GM12878 (cell line): ENCODE measurements around the gene PHLPP1. TPM values are rescaled to one million over a fixed set of nuclear protein-coding genes. Genes with fewer than 3 reads are reported as not detected.

Experiments
- ATAC-seq: fragments of 200-7000 bp; cut with Tn5 transposase; 3 replicates; pipeline ENCODE4 v1.9.1; 2020; ENCODE audit warnings: mild to moderate bottlenecking, moderate library complexity
- BruUV-seq: library from RNA; stranded (reverse); fragments of 400-500 nt; replicated peaks from 2 replicates; lab custom pipeline; 2021; lab: Mats Ljungman, UMichigan
- CTCF ChIA-PET: fragments of 300-600 bp; sonication (Branson Sonifier 250); formaldehyde crosslinking; extraction: SDS; loops from one replicate; lab custom pipeline; 2021; ENCODE audit warnings: inconsistent platforms; lab: Yijun Ruan, JAX
- POLR2A ChIA-PET: fragments of 350-600 bp; formaldehyde crosslinking; extraction: SDS; loops from one replicate; lab custom pipeline; 2021; ENCODE audit warnings: inconsistent platforms; lab: Charles Lee
- RAD21 ChIA-PET: fragments of 300-600 bp; sonication (Branson Sonifier 250); formaldehyde crosslinking; loops from one replicate; lab custom pipeline; 2023; ENCODE audit warnings: antibody characterized with exemption; ENCODE audit not compliant: unreplicated experiment; lab: Charles Lee
- SMC1A ChIA-PET: fragments of 300-600 bp; sonication (Branson Sonifier 250); formaldehyde crosslinking; loops from one replicate; lab custom pipeline; 2023; ENCODE audit not compliant: unreplicated experiment, uncharacterized antibody; lab: Charles Lee
- DNase-seq: peaks from one replicate; pipeline ENCODE4 v3.0.0-alpha.2; 2011; ENCODE audit warnings: low read depth, low spot score
- FAIRE-seq: peaks from 3 replicates; lab custom pipeline; 2011; peaks lifted over from hg19 to GRCh38; lab: Jason Lieb, UNC
- H2AFZ ChIP-seq: 2 replicates; pipeline ENCODE4 v1.6.0; 2011; ENCODE audit warnings: low read depth, low read length, control low read depth; ENCODE audit not compliant: control insufficient read depth
- H3K27ac ChIP-seq: 2 replicates; pipeline ENCODE4 v1.5.1; 2011; ENCODE audit warnings: control low read depth; ENCODE audit not compliant: control insufficient read depth, insufficient read depth
- H3K27me3 ChIP-seq, 2 experiments: replicated peaks in 1 of 2; 2 replicates each; pipeline versions ENCODE4 v1.6.0 to v1.6.1; 2011; ENCODE audit warnings: low read length in 1 of 2; ENCODE audit not compliant: control insufficient read depth in 2 of 2, insufficient read depth in 2 of 2
- H3K36me3 ChIP-seq, 2 experiments: 2 replicates each; pipeline ENCODE4 v1.5.1; 2011; ENCODE audit warnings: low read length in 1 of 2; ENCODE audit not compliant: control insufficient read depth in 2 of 2, insufficient read depth in 2 of 2
- H3K4me1 ChIP-seq: 2 replicates; pipeline ENCODE4 v1.6.1; 2011; ENCODE audit warnings: mild to moderate bottlenecking, low read length, moderate library complexity, mixed read lengths; ENCODE audit not compliant: control insufficient read depth, insufficient read depth
- H3K4me2 ChIP-seq: 2 replicates; pipeline ENCODE4 v1.6.0; 2011; ENCODE audit warnings: control low read depth; ENCODE audit not compliant: control insufficient read depth, insufficient read depth
- H3K4me3 ChIP-seq: fragments of 200-600 bp; sonication (generic); 2 replicates; pipeline ENCODE4 v1.5.1; 2016
- H3K79me2 ChIP-seq: 2 replicates; pipeline ENCODE4 v1.6.0; 2011; ENCODE audit warnings: low read length; ENCODE audit not compliant: control insufficient read depth, insufficient read depth
- H3K9ac ChIP-seq: 2 replicates; pipeline ENCODE4 v1.8.0; 2011; ENCODE audit warnings: low read length, control low read depth, mixed read lengths; ENCODE audit not compliant: control insufficient read depth, insufficient read depth
- H3K9me3 ChIP-seq: replicated peaks from 3 replicates; pipeline ENCODE4 v1.5.1; 2011; ENCODE audit warnings: mild to moderate bottlenecking, low read length; ENCODE audit not compliant: control insufficient read depth, insufficient read depth
- H4K20me1 ChIP-seq: 2 replicates; pipeline ENCODE4 v1.6.0; 2011; ENCODE audit not compliant: control insufficient read depth, insufficient read depth
- EED ChIP-seq: sonication (generic); IDR thresholded peaks from 2 replicates; pipeline ENCODE4 v1.6.1; 2016; ENCODE audit warnings: antibody characterized with exemption, low read depth
- IKZF2 ChIP-seq, 2 experiments: fragments of 450-650 bp; IDR thresholded peaks; 2 replicates each; pipeline ENCODE4 v1.6.1; 2017; ENCODE audit warnings: mild to moderate bottlenecking in 2 of 2, moderate library complexity in 2 of 2
- KAT2A ChIP-seq: conservative IDR thresholded peaks from 2 replicates; pipeline ENCODE4 v1.6.1; 2011; ENCODE audit warnings: low read depth, low read length; ENCODE audit not compliant: control insufficient read depth
- NFIC ChIP-seq: IDR thresholded peaks from 2 replicates; pipeline ENCODE4 v1.6.1; 2012; ENCODE audit warnings: low read depth, mild to moderate bottlenecking, inconsistent platforms, low read length, moderate library complexity
- RAD51 ChIP-seq: fragments of 450-650 bp; IDR thresholded peaks from 2 replicates; pipeline ENCODE4 v1.6.1; 2016; ENCODE audit warnings: moderate library complexity, mild to moderate bottlenecking, inconsistent platforms
- STAT3 ChIP-seq: IDR thresholded peaks from 2 replicates; pipeline ENCODE4 v1.6.1; 2011; ENCODE audit warnings: low read depth, low read length, improper control_type of control experiment
- SUZ12 ChIP-seq: fragments of 200-600 bp; sonication (generic); IDR thresholded peaks from one replicate; pipeline ENCODE4 v1.6.1; 2018; ENCODE audit warnings: antibody characterized with exemption, mild to moderate bottlenecking; ENCODE audit not compliant: unreplicated experiment
- TCF7 ChIP-seq: IDR thresholded peaks from 2 replicates; pipeline ENCODE4 v1.6.1; 2014; ENCODE audit warnings: antibody characterized with exemption, borderline replicate concordance
- ZNF24 ChIP-seq: fragments of 450-650 bp; IDR thresholded peaks from 2 replicates; pipeline ENCODE4 v1.6.1; 2017; ENCODE audit warnings: antibody characterized with exemption, mild to moderate bottlenecking
- ZSCAN29 ChIP-seq: fragments of 450-650 bp; IDR thresholded peaks from 2 replicates; pipeline ENCODE4 v1.6.1; 2017; ENCODE audit warnings: mild to moderate bottlenecking, moderate library complexity
- WGBS: methylation state at CpG from one replicate; pipeline ENCODE4 v1.1.6; 2016; ENCODE audit warnings: low lambda C conversion rate; ENCODE audit not compliant: insufficient replicate concordance, insufficient coverage; ENCODE audit errors: missing lambda C conversion rate; 5-methylcytosine and 5-hydroxymethylcytosine counted together
- in situ Hi-C: fragments of 300-500 bp; cut with MboI; formaldehyde crosslinking; loops from 9 replicates; pipeline ENCODE4 v1.14.3; 2018; ENCODE audit warnings: mixed read lengths
- intact Hi-C: fragments of 100-400 bp; cut with micrococcal nuclease; formaldehyde crosslinking; loops from one replicate; pipeline ENCODE4 v1.14.2; 2022; ENCODE audit not compliant: unreplicated experiment
- polyA plus RNA-seq, 11 experiments: library from polyadenylated mRNA; depleted of rRNA in 4 of 11; unstranded in 6 of 11; stranded (reverse) in 5 of 11; fragments of >200 nt; fragmentation: Nextera tagmentation in 4 of 11; fragmentation: Illumina TruSeq in 1 of 11; extraction: Ambion mirVana in 4 of 11; extraction: Trizol in 1 of 11; gene quantifications; 1 replicate in 1 of 11; 2 replicates in 10 of 11; pipeline versions ENCODE4 v1.2.1 to v1.2.3, GENCODE V29; 2011 to 2016; ENCODE audit warnings: inconsistent platforms in 2 of 11, missing spikeins in 2 of 11, low read depth in 1 of 11
- total RNA-seq, 4 experiments: library from RNA; depleted of rRNA in 3 of 4; stranded (reverse); fragments of >200 nt in 3 of 4; fragmentation: Illumina TruSeq in 1 of 4; extraction: Trizol in 1 of 4; gene quantifications; 2 replicates each; pipeline versions ENCODE4 v1.2.1 to v1.2.3, GENCODE V29; 2013 to 2021

Gene PHLPP1
- total and polyA plus RNA-seq, 10 of the 15 experiments (the other 5 are each of a cell fraction or from before 2014, with no cell fraction given) = 0.42 to 7.0 (median 1.9) TPM

GRCh38 chr18:62876828-62877227 is 161.5 kb downstream of the PHLPP1 start:
- Histone ChIP-seq H3K9me3 (no peaks in the 10 kb centered on the region), H3K9ac (no peak overlapping the region), H3K36me3 (no peaks in the 10 kb centered on the region)
- DNase-seq = no peak
- FAIRE-seq = no peak
- POLR2A ChIA-PET = no interaction called here
- no TSS peak for BruUV-seq
- TF ChIP-seq IKZF2 (IDR thresholded peaks at IDR 0.05) (no peak), SUZ12 (no peak), NFIC (no peak), EED (no peak), KAT2A (no peak), RAD51 (no peak), ZNF24 (no peak), TCF7 (no peak), STAT3 (no peak), ZSCAN29 (no peak)
- TF ChIP-seq, all 136 proteins: peak for 0
- Histone ChIP-seq H3K4me2 (no peak overlapping the region), H2AFZ (no peak overlapping the region), H3K4me3 (no peak overlapping the region), H3K79me2 (no peaks in the 10 kb centered on the region), H4K20me1 (no peaks in the 10 kb centered on the region), H3K27me3 (no peaks in the 10 kb centered on the region), H3K27ac (no peak overlapping the region), H3K4me1 (peaks cover 10% of the 10 kb centered on the region)
- ChIA-PET SMC1A (interaction anchor here (0.7 to 0.9 kb wide), 2 partner anchors 10 to 21 kb away, joined by 3 read pairs; no protein-coding TSS in a partner anchor), CTCF (no interaction called here), RAD21 (no interaction called here)
- intact Hi-C loops (no loop called here), in situ Hi-C loops (no loop called here)
- no peak for ATAC-seq
- 90% methylated on average over 3 of the region's 3 CpGs for WGBS
